ENCODE results near the gene NR3C1.

NR3C1 gene

GRCh38 chr5:143229426-143229895, 174.0 kb downstream of the NR3C1 start:
- peak; percentile 46 for DNase-seq

- DNase-seq, result no peak
Measured at GRCh38 chr5:143228597-143229293, 174.7 kb downstream of the NR3C1 start.
